Measurements from ENCODE around the gene ABCA2.

Gene ABCA2

DNA sequence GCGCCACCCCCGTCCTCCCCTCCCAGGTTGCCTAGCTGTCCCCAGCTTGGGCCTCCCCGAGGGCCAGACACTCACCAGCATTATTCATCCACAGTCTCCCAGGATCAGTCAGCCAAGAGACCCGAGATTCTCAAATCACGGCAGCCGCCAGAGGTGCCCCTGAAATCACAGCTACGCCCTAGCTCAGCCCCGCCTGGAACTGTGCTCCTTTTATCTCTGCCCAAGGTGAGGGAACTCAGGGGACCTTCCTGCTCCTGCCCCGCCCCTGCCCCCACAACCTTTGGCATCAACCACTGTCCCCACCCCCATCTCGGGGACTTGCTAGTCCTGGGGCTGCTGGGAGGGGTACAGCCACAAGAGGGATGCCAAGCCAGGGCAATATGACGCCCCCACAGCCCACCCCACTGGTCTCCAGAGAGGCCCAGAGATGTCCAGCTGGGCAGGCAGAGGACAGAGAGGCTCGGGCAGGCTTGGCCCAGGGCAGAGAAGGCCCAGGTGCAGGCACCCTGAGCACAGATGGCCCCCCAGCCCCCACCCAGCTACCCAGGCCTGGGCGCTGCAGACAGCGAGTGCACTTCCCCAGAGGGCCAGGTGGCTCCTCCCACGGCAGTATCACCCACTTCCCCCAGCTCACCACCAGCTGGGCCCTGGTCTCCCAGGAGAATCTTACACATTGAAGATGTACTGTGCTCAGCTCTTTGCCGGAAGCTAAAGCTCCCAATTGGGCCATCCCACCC lies 4.0 kb upstream of the ABCA2 start, which contains the start of gene FUT7:
Gene FUT7 (minus strand): TSS at position 185 of the 737 bp plus-strand sequence. CDS start 97 bp downstream, at position 88.
- Histone ChIP-seq H3K4me1 (ENCODE audit: low read depth, poor library complexity, severe bottlenecking) (peaks cover 44% of the 10 kb centered on the region), H3K27ac (no peak within 1 kb of the TSS), H3K4me3 (IDR thresholded peaks at IDR 0.05; ENCODE audit: insufficient read depth, low read depth, low read length) (no peak within 1 kb of the TSS), H3K9ac (no peak within 1 kb of the TSS), H3K79me2 (ENCODE audit: insufficient read depth, low read depth) (no peaks in the 10 kb centered on the region), H4K20me1 (ENCODE audit: insufficient read depth) (no peaks in the 10 kb centered on the region), H3K36me3 (ENCODE audit: insufficient read depth) (no peaks in the 10 kb centered on the region), H2AFZ (ENCODE audit: low read depth) (no peak within 1 kb of the TSS), H3K4me2 (no peak within 1 kb of the TSS; the same call in 1 of the 2 replicates), H3K27me3 (ENCODE audit: insufficient read depth, low read depth) (peaks cover 13% of the 10 kb centered on the region; the same call in 1 of the 2 replicates)
- TF ChIP-seq, protein P1, sequence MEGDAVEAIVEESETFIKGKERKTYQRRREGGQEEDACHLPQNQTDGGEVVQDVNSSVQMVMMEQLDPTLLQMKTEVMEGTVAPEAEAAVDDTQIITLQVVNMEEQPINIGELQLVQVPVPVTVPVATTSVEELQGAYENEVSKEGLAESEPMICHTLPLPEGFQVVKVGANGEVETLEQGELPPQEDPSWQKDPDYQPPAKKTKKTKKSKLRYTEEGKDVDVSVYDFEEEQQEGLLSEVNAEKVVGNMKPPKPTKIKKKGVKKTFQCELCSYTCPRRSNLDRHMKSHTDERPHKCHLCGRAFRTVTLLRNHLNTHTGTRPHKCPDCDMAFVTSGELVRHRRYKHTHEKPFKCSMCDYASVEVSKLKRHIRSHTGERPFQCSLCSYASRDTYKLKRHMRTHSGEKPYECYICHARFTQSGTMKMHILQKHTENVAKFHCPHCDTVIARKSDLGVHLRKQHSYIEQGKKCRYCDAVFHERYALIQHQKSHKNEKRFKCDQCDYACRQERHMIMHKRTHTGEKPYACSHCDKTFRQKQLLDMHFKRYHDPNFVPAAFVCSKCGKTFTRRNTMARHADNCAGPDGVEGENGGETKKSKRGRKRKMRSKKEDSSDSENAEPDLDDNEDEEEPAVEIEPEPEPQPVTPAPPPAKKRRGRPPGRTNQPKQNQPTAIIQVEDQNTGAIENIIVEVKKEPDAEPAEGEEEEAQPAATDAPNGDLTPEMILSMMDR (conservative IDR thresholded peaks at IDR 0.05; ENCODE audit: low read depth, low read length): no peak

DNA sequence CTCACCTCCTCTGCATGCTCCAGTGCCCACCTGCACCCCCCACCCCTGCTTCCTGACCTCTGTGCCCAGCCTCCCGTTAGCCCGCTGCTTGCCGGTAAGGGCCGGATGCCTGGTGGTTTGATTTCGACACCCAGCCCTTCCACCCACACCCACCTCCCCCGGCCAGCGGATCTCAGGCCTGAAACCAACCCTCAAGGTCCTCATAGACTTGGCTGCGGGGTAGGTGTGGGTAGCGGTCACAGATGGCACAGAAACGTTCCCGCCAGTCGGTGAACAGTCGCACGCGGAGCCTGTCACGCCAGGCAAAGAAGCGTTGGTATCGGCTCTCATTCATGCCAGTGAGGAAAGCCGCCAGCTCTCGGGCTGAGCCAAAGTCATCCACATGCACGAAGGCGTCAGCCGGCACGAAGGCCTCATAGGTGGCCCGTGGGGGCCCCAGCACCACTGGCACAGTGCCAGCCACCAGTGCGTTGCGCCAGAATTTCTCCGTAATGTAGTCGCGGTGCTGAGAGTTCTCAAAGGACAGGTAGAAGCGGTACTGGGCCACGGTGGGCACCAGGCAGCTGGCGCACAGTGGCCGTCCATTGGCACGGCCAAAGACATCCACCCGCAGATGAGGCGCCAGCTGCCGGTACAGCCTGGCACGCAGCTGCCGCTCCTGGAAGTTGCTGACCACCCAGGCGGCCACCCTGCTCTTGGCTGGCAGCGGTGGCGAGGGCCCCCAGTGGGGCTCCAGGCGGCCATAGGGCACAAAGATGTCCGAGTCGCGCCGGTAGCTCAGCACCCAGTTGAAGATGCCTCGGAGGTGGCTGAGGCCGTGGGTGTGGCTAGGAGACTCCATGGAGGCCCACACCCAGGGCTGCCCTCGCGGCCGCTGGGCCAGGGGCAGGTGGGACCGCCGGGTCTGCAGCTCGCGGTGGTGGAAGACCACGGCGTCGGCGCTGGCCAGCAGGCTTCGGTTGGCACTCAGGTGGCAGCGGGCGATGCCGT lies 2.8 kb upstream of the ABCA2 start:
- no peak overlapping the region for H3K27ac ChIP-seq
- TF ChIP-seq, protein P1 (conservative IDR thresholded peaks at IDR 0.05; ENCODE audit: low read depth, low read length): no peak
- H3K27me3 ChIP-seq (ENCODE audit: insufficient read depth, low read depth): peaks cover 8% of the 10 kb centered on the region; the same call in 1 of the 2 replicates
- H3K4me3 ChIP-seq (IDR thresholded peaks at IDR 0.05; ENCODE audit: insufficient read depth, low read depth, low read length): no peak overlapping the region
- H3K9ac ChIP-seq: no peak overlapping the region
- H4K20me1 ChIP-seq (ENCODE audit: insufficient read depth): no peaks in the 10 kb centered on the region
- H3K79me2 ChIP-seq (ENCODE audit: insufficient read depth, low read depth): no peaks in the 10 kb centered on the region
- H2AFZ ChIP-seq (ENCODE audit: low read depth): no peak overlapping the region
- H3K36me3 ChIP-seq (ENCODE audit: insufficient read depth): no peaks in the 10 kb centered on the region
- H3K4me2 ChIP-seq: peak overlapping the region; percentile 29; the same call in 1 of the 2 replicates
- H3K4me1 ChIP-seq (ENCODE audit: low read depth, poor library complexity, severe bottlenecking): peaks cover 44% of the 10 kb centered on the region

DNA sequence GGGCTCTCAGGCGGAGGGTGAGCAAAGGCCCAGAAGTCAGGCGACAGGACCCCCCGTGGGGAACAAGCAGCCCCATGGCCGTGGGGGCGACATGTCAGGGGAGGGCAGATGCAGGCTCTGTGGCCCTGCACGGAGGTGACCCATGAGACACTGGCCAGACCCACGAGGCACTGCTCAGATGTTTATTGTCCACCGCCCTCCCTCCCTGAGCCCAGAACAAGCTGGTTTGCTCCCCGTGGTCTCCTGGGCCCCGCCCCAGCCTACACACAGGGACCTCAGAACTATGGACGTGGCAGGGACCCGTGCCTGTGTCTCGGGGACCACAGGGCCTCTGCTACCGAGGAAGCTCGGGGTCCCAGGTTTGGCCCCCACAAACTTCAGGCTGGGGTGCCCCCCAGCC lies 2.0 kb upstream of the ABCA2 start:
- H3K4me2 ChIP-seq: no peak overlapping the region; the same call in 1 of the 2 replicates
- H3K27me3 ChIP-seq (ENCODE audit: insufficient read depth, low read depth): peaks cover 8% of the 10 kb centered on the region; the same call in 1 of the 2 replicates
- H3K4me3 ChIP-seq (IDR thresholded peaks at IDR 0.05; ENCODE audit: insufficient read depth, low read depth, low read length): no peak overlapping the region
- H2AFZ ChIP-seq (ENCODE audit: low read depth): no peak overlapping the region
- H3K79me2 ChIP-seq (ENCODE audit: insufficient read depth, low read depth): no peaks in the 10 kb centered on the region
- TF ChIP-seq, protein P1 (conservative IDR thresholded peaks at IDR 0.05; ENCODE audit: low read depth, low read length): no peak
- no peaks in the 10 kb centered on the region for H4K20me1 ChIP-seq (ENCODE audit: insufficient read depth)
- H3K4me1 ChIP-seq (ENCODE audit: low read depth, poor library complexity, severe bottlenecking): peaks cover 38% of the 10 kb centered on the region
- H3K27ac ChIP-seq: no peak overlapping the region
- H3K36me3 ChIP-seq (ENCODE audit: insufficient read depth): no peaks in the 10 kb centered on the region
- no peak overlapping the region for H3K9ac ChIP-seq

DNA sequence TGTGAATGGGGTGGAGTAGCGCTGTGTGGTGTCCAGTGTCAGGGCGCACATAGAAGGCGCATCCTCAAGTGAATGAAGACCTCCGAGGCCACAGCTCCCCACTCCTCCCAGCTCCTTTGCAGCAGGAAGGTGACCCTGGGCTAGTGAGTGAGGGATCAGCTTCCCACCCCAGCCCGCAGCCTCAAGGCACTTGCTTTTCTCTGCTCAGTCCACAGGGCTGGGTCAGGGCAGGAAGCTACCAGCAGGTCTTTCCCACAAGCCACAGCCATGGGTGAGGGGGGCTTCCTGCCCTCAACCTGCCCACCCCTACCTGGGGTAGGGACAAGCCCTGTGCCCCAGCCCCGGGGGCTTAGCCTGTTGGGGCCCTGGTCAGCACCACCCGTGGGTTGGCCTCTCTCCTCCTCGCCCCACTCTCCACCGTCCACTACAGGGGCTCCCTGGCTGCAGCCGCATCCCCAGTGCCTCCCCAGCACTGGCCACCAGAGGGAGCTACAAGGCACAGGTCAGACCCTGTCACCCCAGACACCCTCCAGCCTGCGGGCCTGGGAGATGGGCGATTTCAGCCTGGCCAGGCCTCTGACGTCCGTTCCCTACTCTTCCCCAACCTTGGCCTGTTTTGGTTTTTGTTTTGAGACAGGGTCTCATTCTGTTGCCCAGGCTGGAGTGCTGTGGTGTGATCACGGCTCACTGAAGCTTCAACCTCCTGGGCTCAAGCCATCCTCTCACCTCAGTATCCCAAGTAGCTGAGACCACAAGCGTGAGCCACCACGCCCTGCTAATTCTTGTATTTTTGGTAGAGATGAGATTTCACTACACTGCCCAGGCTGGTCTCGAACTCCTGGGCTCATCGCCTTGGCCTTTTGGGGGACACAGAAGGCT lies 1.3 kb upstream of the ABCA2 start:
- Histone ChIP-seq H3K27ac (no peak overlapping the region), H3K4me3 (IDR thresholded peaks at IDR 0.05; ENCODE audit: insufficient read depth, low read depth, low read length) (no peak overlapping the region)

More for the DNA sequence above, 1.3 kb upstream of the ABCA2 start:
- peaks cover 8% of the 10 kb centered on the region; the same call in 1 of the 2 replicates for H3K27me3 ChIP-seq (ENCODE audit: insufficient read depth, low read depth)
- peak overlapping the region; percentile 91 for H2AFZ ChIP-seq (ENCODE audit: low read depth)
- H3K4me1 ChIP-seq (ENCODE audit: low read depth, poor library complexity, severe bottlenecking): peaks cover 31% of the 10 kb centered on the region
- TF ChIP-seq, protein P1 (conservative IDR thresholded peaks at IDR 0.05; ENCODE audit: low read depth, low read length): peak; percentile 85
- H4K20me1 ChIP-seq (ENCODE audit: insufficient read depth): no peaks in the 10 kb centered on the region
- no peaks in the 10 kb centered on the region for H3K79me2 ChIP-seq (ENCODE audit: insufficient read depth, low read depth)
- peak overlapping the region; percentile 54; the same call in 1 of the 2 replicates for H3K9ac ChIP-seq
- H3K4me2 ChIP-seq: peak overlapping the region; percentile 88
- no peaks in the 10 kb centered on the region for H3K36me3 ChIP-seq (ENCODE audit: insufficient read depth)

Measured in KMS-11 (cell line).